GM12878 (cell line): Measurements from ENCODE around the gene HNRNPAB.

Experiments used
- POU2F2 ChIP-seq: IDR thresholded peaks from 3 replicates; pipeline ENCODE4 v1.6.1; 2011; ENCODE audit warnings: low read depth, mild to moderate bottlenecking, low read length, borderline replicate concordance
- TF ChIP-seq, protein P1 (sequence below): IDR thresholded peaks from 2 replicates; pipeline ENCODE4 v1.6.1; 2011; ENCODE audit warnings: low read depth, mild to moderate bottlenecking, low read length, moderate library complexity, borderline replicate concordance; ENCODE audit errors: extremely low read depth

DNA sequence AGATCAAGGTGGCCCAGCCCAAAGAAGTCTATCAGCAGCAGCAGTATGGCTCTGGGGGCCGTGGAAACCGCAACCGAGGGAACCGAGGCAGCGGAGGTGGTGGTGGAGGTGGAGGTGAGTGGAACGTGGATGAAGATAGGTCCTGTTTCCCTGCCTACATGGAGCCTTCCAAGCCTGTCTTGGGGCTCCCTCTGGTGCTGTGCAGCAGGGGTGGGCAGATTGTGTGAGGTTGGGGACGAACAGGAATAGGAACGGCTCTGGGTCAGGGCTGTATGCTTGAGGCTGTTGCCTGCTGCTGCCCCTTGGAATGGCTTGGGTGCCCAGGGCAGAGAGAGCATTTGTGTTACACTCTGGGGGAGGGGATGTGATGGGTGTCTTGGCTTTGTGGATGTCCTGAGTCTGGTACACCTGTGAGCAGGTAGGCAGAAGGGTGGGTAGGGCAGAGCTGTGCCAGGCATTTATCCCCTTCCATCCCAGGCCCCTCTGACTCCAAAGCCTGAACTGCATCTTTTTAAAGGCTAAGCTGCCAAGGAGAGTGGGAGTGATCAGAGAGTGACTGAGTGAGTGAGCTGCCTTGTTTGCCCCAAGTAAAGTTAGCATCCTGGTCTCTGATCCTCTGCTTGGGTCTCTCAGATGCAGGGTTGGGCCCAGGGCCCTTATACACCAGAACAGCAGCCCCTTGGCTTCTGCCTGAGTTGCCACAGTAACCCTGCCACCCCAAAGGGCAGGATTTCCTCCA is 5.2 kb downstream of the HNRNPAB start:
- TF ChIP-seq, protein P1, sequence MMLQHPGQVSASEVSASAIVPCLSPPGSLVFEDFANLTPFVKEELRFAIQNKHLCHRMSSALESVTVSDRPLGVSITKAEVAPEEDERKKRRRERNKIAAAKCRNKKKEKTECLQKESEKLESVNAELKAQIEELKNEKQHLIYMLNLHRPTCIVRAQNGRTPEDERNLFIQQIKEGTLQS: no peak
- TF ChIP-seq POU2F2: no peak
